Measurements from ENCODE around the gene GRK3.
"Not testable (repeated sequence)": the region's sequence is repeated elsewhere in the genome, so short reads cannot be mapped to it uniquely, and the experiment has no call there.

Gene GRK3

GRCh38 chr22:25542191-25542590, 22.3 kb upstream of the GRK3 start:
- TF ChIP-seq POLR2A (IDR thresholded peaks at IDR 0.05; ENCODE audit: low read depth, low read length): no peak
- DNase-seq (ENCODE audit: insufficient read length, low spot score) (no peak), FAIRE-seq (no peak)

GRCh38 chr22:25542720-25543402, 21.6 kb upstream of the GRK3 start:
- FAIRE-seq (no peak), DNase-seq (ENCODE audit: insufficient read length, low spot score) (no peak)
- no peak for TF ChIP-seq POLR2A (IDR thresholded peaks at IDR 0.05; ENCODE audit: low read depth, low read length)

- DNase-seq (ENCODE audit: insufficient read length, low spot score) (no peak), FAIRE-seq (no peak)
- no peak for TF ChIP-seq POLR2A (IDR thresholded peaks at IDR 0.05; ENCODE audit: low read depth, low read length)
Observed at GRCh38 chr22:25545146-25545545, 19.3 kb upstream of the GRK3 start.

GRCh38 chr22:25545672-25546071, 18.8 kb upstream of the GRK3 start:
- DNase-seq (ENCODE audit: insufficient read length, low spot score): no peak
- no peak for FAIRE-seq
- no peak for TF ChIP-seq POLR2A (IDR thresholded peaks at IDR 0.05; ENCODE audit: low read depth, low read length)

- TF ChIP-seq POLR2A (IDR thresholded peaks at IDR 0.05; ENCODE audit: low read depth, low read length): no peak
- DNase-seq (ENCODE audit: insufficient read length, low spot score) (no peak), FAIRE-seq (no peak)
Observed at GRCh38 chr22:25546242-25546641, 18.2 kb upstream of the GRK3 start.

- DNase-seq (ENCODE audit: insufficient read length, low spot score) (no peak), FAIRE-seq (no peak)
- TF ChIP-seq POLR2A (IDR thresholded peaks at IDR 0.05; ENCODE audit: low read depth, low read length): no peak
Observed at GRCh38 chr22:25546751-25547150, 17.7 kb upstream of the GRK3 start.

- no peak for DNase-seq (ENCODE audit: insufficient read length, low spot score)
- FAIRE-seq: no peak
- no peak for TF ChIP-seq POLR2A (IDR thresholded peaks at IDR 0.05; ENCODE audit: low read depth, low read length)
Observed at GRCh38 chr22:25548866-25549464, 15.5 kb upstream of the GRK3 start.

- FAIRE-seq (no peak), DNase-seq (ENCODE audit: insufficient read length, low spot score) (no peak)
- no peak for TF ChIP-seq POLR2A (IDR thresholded peaks at IDR 0.05; ENCODE audit: low read depth, low read length)
Observed at GRCh38 chr22:25551396-25551795, 13.1 kb upstream of the GRK3 start.

GRCh38 chr22:25552405-25552804, 12.1 kb upstream of the GRK3 start:
- DNase-seq (ENCODE audit: insufficient read length, low spot score); FAIRE-seq: not testable (repeated sequence)

GRCh38 chr22:25553131-25553530, 11.3 kb upstream of the GRK3 start:
- no peak for FAIRE-seq
- no peak for DNase-seq (ENCODE audit: insufficient read length, low spot score)
- no peak for TF ChIP-seq POLR2A (IDR thresholded peaks at IDR 0.05; ENCODE audit: low read depth, low read length)

GRCh38 chr22:25554238-25554671, 10.2 kb upstream of the GRK3 start:
- TF ChIP-seq POLR2A (IDR thresholded peaks at IDR 0.05; ENCODE audit: low read depth, low read length): no peak
- FAIRE-seq: no peak

GRCh38 chr22:25554689-25555088, 9.8 kb upstream of the GRK3 start:
- TF ChIP-seq POLR2A (IDR thresholded peaks at IDR 0.05; ENCODE audit: low read depth, low read length): no peak
- FAIRE-seq: no peak
- no peak for DNase-seq (ENCODE audit: insufficient read length, low spot score)

More at GRCh38 chr22:25554238-25554671, 10.2 kb upstream of the GRK3 start:
- no peak for DNase-seq (ENCODE audit: insufficient read length, low spot score)

- TF ChIP-seq POLR2A (IDR thresholded peaks at IDR 0.05; ENCODE audit: low read depth, low read length): no peak
- no peak for DNase-seq (ENCODE audit: insufficient read length, low spot score)
- no peak for FAIRE-seq
Observed at GRCh38 chr22:25555586-25555985, 8.9 kb upstream of the GRK3 start.

GRCh38 chr22:25557218-25557617, 7.3 kb upstream of the GRK3 start:
- DNase-seq (ENCODE audit: insufficient read length, low spot score) (no peak), FAIRE-seq (no peak)
- no peak for TF ChIP-seq POLR2A (IDR thresholded peaks at IDR 0.05; ENCODE audit: low read depth, low read length)

GRCh38 chr22:25558341-25558740, 6.1 kb upstream of the GRK3 start:
- DNase-seq (ENCODE audit: insufficient read length, low spot score): no peak
- no peak for FAIRE-seq
- TF ChIP-seq POLR2A (IDR thresholded peaks at IDR 0.05; ENCODE audit: low read depth, low read length): no peak

GRCh38 chr22:25559910-25560309, 4.6 kb upstream of the GRK3 start:
- DNase-seq (ENCODE audit: insufficient read length, low spot score); FAIRE-seq: not testable (repeated sequence)

- not testable (repeated sequence) for FAIRE-seq; DNase-seq (ENCODE audit: insufficient read length, low spot score)
Observed at GRCh38 chr22:25561182-25561581, 3.3 kb upstream of the GRK3 start.

- not testable (repeated sequence) for FAIRE-seq; DNase-seq (ENCODE audit: insufficient read length, low spot score)
Observed at GRCh38 chr22:25561927-25562326, 2.5 kb upstream of the GRK3 start.

- DNase-seq (ENCODE audit: insufficient read length, low spot score): not testable (repeated sequence)
Observed at GRCh38 chr22:25562966-25563760, 1.3 kb upstream of the GRK3 start.

More at GRCh38 chr22:25562966-25563760, 1.3 kb upstream of the GRK3 start:
- FAIRE-seq: not testable (repeated sequence)
